ENCODE measurements around the gene EED. TPM values are rescaled to one million over a fixed set of nuclear protein-coding genes. Genes with fewer than 3 reads are reported as not detected.

Gene EED
- total and polyA plus RNA-seq, 9 of the 15 experiments (the other 6 are each of a cell fraction or from before 2014, with no cell fraction given): 33.0 to 110 (median 55.1) TPM

DNA sequence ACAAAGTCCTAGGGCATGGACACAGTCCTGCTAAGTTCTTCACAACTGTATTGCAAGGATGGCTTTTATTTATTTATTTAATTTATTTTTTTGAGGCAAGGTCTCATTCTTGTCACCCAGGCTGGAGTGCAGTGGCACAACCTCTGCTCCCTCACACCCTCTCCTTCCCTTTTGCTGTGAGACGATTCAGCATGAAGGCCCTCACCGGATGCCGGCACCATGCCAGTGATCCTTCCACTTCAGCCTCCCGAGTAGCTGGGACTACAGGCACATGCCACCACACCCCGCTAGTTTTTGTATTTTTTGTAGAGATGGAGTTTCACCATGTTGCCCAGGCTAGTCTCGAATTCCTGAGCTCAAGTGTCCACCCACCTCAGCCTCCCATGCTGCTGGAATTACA lies 17.8 kb downstream of the EED start:
- Histone ChIP-seq H3K9ac (ENCODE audit: insufficient read depth in 1 of 2, low read depth in 2 of 2, low read length in 2 of 2) (no peak overlapping the region), H3K27me3 (ENCODE audit: control insufficient read depth in 2 of 2, insufficient read depth in 2 of 2, low read length in 2 of 2) (no peaks in the 10 kb centered on the region), H3K9me1 (ENCODE audit: control insufficient read depth, insufficient read depth, low read length) (no peaks in the 10 kb centered on the region), H3K79me2 (ENCODE audit: control insufficient read depth, insufficient read depth, low read length) (0 out of 3 replicates have a peak, but pooled peaks cover 2% of the 10 kb centered on the region), H3K4me1 (replicated peaks in 1 of 2; ENCODE audit: control insufficient read depth in 2 of 2, insufficient read depth in 2 of 2, low read length in 2 of 2) (no peaks in the 10 kb centered on the region), H2AFZ (ENCODE audit: low read depth, low read length) (no peak overlapping the region), H3K36me3 (ENCODE audit: control insufficient read depth, insufficient read depth, low read length) (peaks cover 76% of the 10 kb centered on the region), H3K9me3 (replicated peaks; ENCODE audit: control insufficient read depth, insufficient read depth, low read depth, low read length) (no peaks in the 10 kb centered on the region), H3K27ac (ENCODE audit: extremely low read depth, low read depth, low read length) (no peak overlapping the region), H3K4me2 (ENCODE audit: insufficient read depth, low read length) (no peak overlapping the region), H4K20me1 (replicated peaks; ENCODE audit: control insufficient read depth, insufficient read depth, low read length) (no peaks in the 10 kb centered on the region), H3K4me3 (no peak overlapping the region)
- no peak for TF ChIP-seq DIDO1 (tag; IDR thresholded peaks at IDR 0.05; ENCODE audit: low read depth)
- TF ChIP-seq BHLHE40 (IDR thresholded peaks at IDR 0.05; ENCODE audit: low read length): no peak
- no peak for TF ChIP-seq NR2C2 (CRISPR knock-in tag; IDR thresholded peaks at IDR 0.05)
- TF ChIP-seq NR2C2 (tag; IDR thresholded peaks at IDR 0.05): no peak
- no peak for TF ChIP-seq ZNF133 (CRISPR knock-in tag; IDR thresholded peaks at IDR 0.05)
- TF ChIP-seq RBM15 (IDR thresholded peaks at IDR 0.05; ENCODE audit: insufficient read depth, low read length): no peak
- TF ChIP-seq POLR2B (IDR thresholded peaks at IDR 0.05; ENCODE audit: low read depth, partially characterized antibody): no peak
- no peak for TF ChIP-seq CLOCK (CRISPR knock-in tag; IDR thresholded peaks at IDR 0.05; ENCODE audit: borderline replicate concordance)
- TF ChIP-seq, protein P1, sequence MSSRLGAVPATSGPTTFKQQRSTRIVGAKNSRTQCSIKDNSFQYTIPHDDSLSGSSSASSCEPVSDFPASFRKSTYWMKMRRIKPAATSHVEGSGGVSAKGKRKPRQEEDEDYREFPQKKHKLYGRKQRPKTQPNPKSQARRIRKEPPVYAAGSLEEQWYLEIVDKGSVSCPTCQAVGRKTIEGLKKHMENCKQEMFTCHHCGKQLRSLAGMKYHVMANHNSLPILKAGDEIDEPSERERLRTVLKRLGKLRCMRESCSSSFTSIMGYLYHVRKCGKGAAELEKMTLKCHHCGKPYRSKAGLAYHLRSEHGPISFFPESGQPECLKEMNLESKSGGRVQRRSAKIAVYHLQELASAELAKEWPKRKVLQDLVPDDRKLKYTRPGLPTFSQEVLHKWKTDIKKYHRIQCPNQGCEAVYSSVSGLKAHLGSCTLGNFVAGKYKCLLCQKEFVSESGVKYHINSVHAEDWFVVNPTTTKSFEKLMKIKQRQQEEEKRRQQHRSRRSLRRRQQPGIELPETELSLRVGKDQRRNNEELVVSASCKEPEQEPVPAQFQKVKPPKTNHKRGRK (tag; IDR thresholded peaks at IDR 0.05): no peak
- 94% methylated on average over 6 of the region's 6 CpGs for whole genome bisulfite sequencing (ENCODE audit: insufficient coverage, low coverage, missing lambda C conversion rate)
- no peak for ATAC-seq
- ChIA-PET CTCF (ENCODE audit: low intra/inter-chr PET ratio) (no interaction called here), POLR2A (interaction anchor here (0.6 to 1.3 kb wide), 5 partner anchors 11 to 636 kb away, joined by 3 to 4 read pairs (median 3); no protein-coding TSS in a partner anchor)
- FAIRE-seq: no peak
- no TSS peak for BruUV-seq (replicated peaks)
- in situ Hi-C loops (cut with MboI): no loop called here
- intact Hi-C loops (cut with micrococcal nuclease): no loop called here
- no peak for DNase-seq (ENCODE audit: extremely low read depth in 1 of 4, low spot score in 3 of 4)
